Gastrocnemius medialis (tissue), 4 donors: ENCODE data around the gene DYRK1A.

Experiments
- POLR2A ChIP-seq, 2 donors: fragments of 450-650 bp; IDR thresholded peaks; one replicate each; pipeline ENCODE4 v1.6.1; 2017; ENCODE audit warnings: antibody characterized with exemption in 2 of 2, mild to moderate bottlenecking in 2 of 2, moderate library complexity in 2 of 2
- TF ChIP-seq, protein P1 (sequence below), 5 experiments: fragments of 450-650 bp in 3 of 5; fragments of 200-600 bp in 2 of 5; sonication (generic) in 2 of 5; IDR thresholded peaks in 4 of 5; conservative IDR thresholded peaks in 1 of 5; 1 replicate in 4 of 5; 2 replicates in 1 of 5; pipeline ENCODE4 v1.5.1; 2016 to 2019; ENCODE audit warnings: antibody characterized with exemption in 5 of 5, mild to moderate bottlenecking in 3 of 5, moderate library complexity in 3 of 5

DNA sequence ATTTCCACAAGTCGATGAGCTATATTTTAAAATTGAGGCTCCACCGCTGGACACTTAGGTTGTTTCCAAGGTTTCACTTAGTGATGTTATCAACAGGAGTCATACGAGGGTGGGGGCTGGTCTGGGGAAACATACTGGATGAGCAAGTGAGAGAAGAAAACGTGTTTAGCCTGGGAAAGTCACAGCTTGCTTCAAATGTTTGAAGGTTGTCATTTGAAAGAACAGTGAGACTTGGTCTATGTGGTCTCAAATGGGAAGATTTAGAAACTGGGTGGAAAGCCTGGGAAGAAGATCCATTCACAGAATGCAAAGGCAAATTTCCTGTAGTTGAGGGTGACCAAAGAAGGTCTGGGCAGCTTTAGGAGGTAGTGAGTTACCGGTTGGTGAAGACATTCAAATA, 9.9 kb upstream of the DYRK1A start:
- no peak for TF ChIP-seq POLR2A (IDR thresholded peaks at IDR 0.05)
- TF ChIP-seq, protein P1, sequence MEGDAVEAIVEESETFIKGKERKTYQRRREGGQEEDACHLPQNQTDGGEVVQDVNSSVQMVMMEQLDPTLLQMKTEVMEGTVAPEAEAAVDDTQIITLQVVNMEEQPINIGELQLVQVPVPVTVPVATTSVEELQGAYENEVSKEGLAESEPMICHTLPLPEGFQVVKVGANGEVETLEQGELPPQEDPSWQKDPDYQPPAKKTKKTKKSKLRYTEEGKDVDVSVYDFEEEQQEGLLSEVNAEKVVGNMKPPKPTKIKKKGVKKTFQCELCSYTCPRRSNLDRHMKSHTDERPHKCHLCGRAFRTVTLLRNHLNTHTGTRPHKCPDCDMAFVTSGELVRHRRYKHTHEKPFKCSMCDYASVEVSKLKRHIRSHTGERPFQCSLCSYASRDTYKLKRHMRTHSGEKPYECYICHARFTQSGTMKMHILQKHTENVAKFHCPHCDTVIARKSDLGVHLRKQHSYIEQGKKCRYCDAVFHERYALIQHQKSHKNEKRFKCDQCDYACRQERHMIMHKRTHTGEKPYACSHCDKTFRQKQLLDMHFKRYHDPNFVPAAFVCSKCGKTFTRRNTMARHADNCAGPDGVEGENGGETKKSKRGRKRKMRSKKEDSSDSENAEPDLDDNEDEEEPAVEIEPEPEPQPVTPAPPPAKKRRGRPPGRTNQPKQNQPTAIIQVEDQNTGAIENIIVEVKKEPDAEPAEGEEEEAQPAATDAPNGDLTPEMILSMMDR (IDR thresholded peaks at IDR 0.05 in 4 of 5, conservative IDR thresholded peaks at IDR 0.05 in 1 of 5) = no peak
